NB4 (cell line): ENCODE data around the gene CARD16.
"Not testable (repeated sequence)": the region's sequence is repeated elsewhere in the genome, so short reads cannot be mapped to it uniquely, and the experiment has no call there.

ENCODE experiments used
- CTCF ChIP-seq: IDR thresholded peaks from one replicate; pipeline ENCODE4 v1.5.1; 2012; ENCODE audit warnings: low read depth, low read length
- MAX ChIP-seq: IDR thresholded peaks from 2 replicates; pipeline ENCODE4 v1.6.1; 2011; ENCODE audit warnings: low read depth, low read length
- MYC ChIP-seq: IDR thresholded peaks from 2 replicates; pipeline ENCODE4 v1.6.1; 2011; ENCODE audit warnings: low read depth, low read length
- POLR2A ChIP-seq: IDR thresholded peaks from 2 replicates; pipeline ENCODE4 v1.6.1; 2011; ENCODE audit warnings: mild to moderate bottlenecking; ENCODE audit not compliant: insufficient read length; ENCODE audit errors: extremely low read depth

GRCh38 chr11:105080171-105080906, 35.2 kb upstream of the CARD16 start:
- not testable (repeated sequence) for TF ChIP-seq CTCF, POLR2A, MAX, MYC
